A549 (cell line): ENCODE data around the gene LMF2. TPM values are rescaled to one million over a fixed set of nuclear protein-coding genes. Genes with fewer than 3 reads are reported as not detected.
A peak's percentile ranks its signal among the peaks of the same experiment; 100 is the strongest.

Experiments
- ATAC-seq, 2 experiments: fragments of 200-7000 bp in 1 of 2; fragments of >200 bp in 1 of 2; cut with Nextera tagmentation in 1 of 2; cut with Tn5 transposase in 1 of 2; 3 replicates each; pipeline versions ENCODE4 v1.8.0 to v1.9.1; 2018 to 2020; ENCODE audit warnings: mild to moderate bottlenecking in 1 of 2, moderate library complexity in 1 of 2
- CTCF ChIA-PET: fragments of 300-600 bp; sonication (Branson Sonifier 250); formaldehyde crosslinking; extraction: SDS; loops from one replicate; lab custom pipeline; 2021; ENCODE audit warnings: antibody characterized with exemption, inconsistent platforms; lab: Yijun Ruan, JAX
- POLR2A ChIA-PET: fragments of 350-600 bp; formaldehyde crosslinking; extraction: SDS; loops from one replicate; lab custom pipeline; 2021; ENCODE audit warnings: antibody characterized with exemption, inconsistent platforms; lab: Yijun Ruan, JAX
- DNase-seq, 2 experiments: peaks; one replicate each; pipeline versions ENCODE4 v3.0.0 to v3.0.0-alpha.2; 2011 to 2016; ENCODE audit warnings: low read depth in 1 of 2, low spot score in 1 of 2
- FAIRE-seq: peaks from 2 replicates; lab custom pipeline; 2011; peaks lifted over from hg19 to GRCh38; lab: Jason Lieb, UNC
- H3K27ac ChIP-seq, 2 experiments: fragments of >200 bp; sonication (Bioruptor Twin); formaldehyde crosslinking; 3 replicates each; pipeline ENCODE4 v1.5.1; 2016 to 2017
- H3K4me1 ChIP-seq: fragments of >200 bp; sonication (Bioruptor Twin); formaldehyde crosslinking; 3 replicates; pipeline ENCODE4 v1.6.1; 2016
- H3K4me2 ChIP-seq: fragments of >200 bp; sonication (Bioruptor Twin); formaldehyde crosslinking; 3 replicates; pipeline ENCODE4 v1.6.1; 2016
- H3K4me3 ChIP-seq: fragments of >200 bp; sonication (Bioruptor Twin); formaldehyde crosslinking; 3 replicates; pipeline ENCODE4 v1.5.1; 2016
- H3K9me3 ChIP-seq: fragments of >200 bp; sonication (Bioruptor Twin); formaldehyde crosslinking; 3 replicates; pipeline ENCODE4 v1.6.1; 2016
- CBX2 ChIP-seq: fragments of 200-600 bp; sonication (generic); IDR thresholded peaks from 2 replicates; pipeline ENCODE4 v1.6.1; 2016; ENCODE audit warnings: low read depth, mild to moderate bottlenecking, borderline replicate concordance
- CHD2 ChIP-seq: fragments of 150-350 bp; IDR thresholded peaks from 2 replicates; pipeline ENCODE4 v1.6.1; 2014; ENCODE audit warnings: low read length; ENCODE audit not compliant: partially characterized antibody
- EHMT2 ChIP-seq: fragments of 200-600 bp; sonication (generic); IDR thresholded peaks from 2 replicates; pipeline ENCODE4 v1.6.1; 2016; ENCODE audit warnings: antibody characterized with exemption, low read depth, mild to moderate bottlenecking, moderate library complexity
- EP300 ChIP-seq, 2 experiments: fragments of >200 bp; sonication (Bioruptor Twin); formaldehyde crosslinking; IDR thresholded peaks; 2 replicates in 1 of 2; 3 replicates in 1 of 2; pipeline ENCODE4 v1.6.1; 2016 to 2017
- GATA3 ChIP-seq: IDR thresholded peaks from 2 replicates; pipeline ENCODE4 v1.6.1; 2012; ENCODE audit warnings: borderline replicate concordance
- HOXB13 ChIP-seq: fragments of 250-450 bp; sonication (Bioruptor Pico); IDR thresholded peaks from 2 replicates; pipeline ENCODE4 v1.5.0; 2020; ENCODE audit warnings: low read depth, mild to moderate bottlenecking, moderate library complexity
- HOXB5 ChIP-seq: fragments of 250-450 bp; sonication (Bioruptor Pico); IDR thresholded peaks from 2 replicates; pipeline ENCODE4 v1.5.0; 2020; ENCODE audit warnings: mild to moderate bottlenecking, moderate library complexity
- JUN ChIP-seq, 2 experiments: fragments of >200 bp; sonication (Bioruptor Twin); formaldehyde crosslinking; IDR thresholded peaks; 2 replicates in 1 of 2; 3 replicates in 1 of 2; pipeline ENCODE4 v1.6.1; 2016 to 2017
- MYC ChIP-seq: IDR thresholded peaks from 2 replicates; pipeline ENCODE4 v1.6.1; 2012; ENCODE audit warnings: mild to moderate bottlenecking, inconsistent platforms, low read length, improper control_type of control experiment, borderline replicate concordance
- NR3C1 ChIP-seq: fragments of >200 bp; sonication (Bioruptor Twin); formaldehyde crosslinking; IDR thresholded peaks from 3 replicates; pipeline ENCODE4 v1.6.1; 2017
- PHF8 ChIP-seq: fragments of 200-600 bp; sonication (generic); IDR thresholded peaks from 2 replicates; pipeline ENCODE4 v1.6.1; 2016; ENCODE audit warnings: low read depth, mild to moderate bottlenecking, antibody characterized with exemption, moderate library complexity, borderline replicate concordance
- POLR2A ChIP-seq: IDR thresholded peaks from 2 replicates; pipeline ENCODE4 v1.6.1; 2012; ENCODE audit warnings: mild to moderate bottlenecking, low read length
- RARB ChIP-seq: fragments of 250-450 bp; sonication (Bioruptor Pico); IDR thresholded peaks from 2 replicates; pipeline ENCODE4 v1.8.0; 2021; ENCODE audit warnings: mild to moderate bottlenecking, moderate library complexity
- RNF2 ChIP-seq: fragments of 200-600 bp; sonication (generic); IDR thresholded peaks from 2 replicates; pipeline ENCODE4 v1.6.1; 2016; ENCODE audit warnings: low read depth, mild to moderate bottlenecking, antibody characterized with exemption, moderate library complexity, borderline replicate concordance
- SMC3 ChIP-seq: fragments of >200 bp; sonication (Bioruptor Twin); formaldehyde crosslinking; IDR thresholded peaks from 3 replicates; pipeline ENCODE4 v1.6.1; 2018; ENCODE audit warnings: inconsistent platforms
- TFCP2L1 ChIP-seq: fragments of 250-450 bp; sonication (Bioruptor Pico); IDR thresholded peaks from 2 replicates; pipeline ENCODE4 v1.5.0; 2021; ENCODE audit warnings: mild to moderate bottlenecking
- ZNF302 ChIP-seq: fragments of 250-450 bp; sonication (Bioruptor Pico); IDR thresholded peaks from 2 replicates; pipeline ENCODE4 v1.9.0; 2021; ENCODE audit warnings: inconsistent platforms, mild to moderate bottlenecking, moderate library complexity
- WGBS: methylation state at CpG from one replicate; pipeline ENCODE4 v1.1.6; 2017; ENCODE audit errors: missing lambda C conversion rate; 5-methylcytosine and 5-hydroxymethylcytosine counted together
- polyA plus RNA-seq, 4 experiments: library from polyadenylated mRNA; depleted of rRNA in 3 of 4; stranded (reverse); fragments of >200 nt; fragmentation: RNase III in 1 of 4; extraction: RNeasy Plus Mini Kit Qiagen cat#74134 plus additional on column Dnase treatment in 1 of 4; gene quantifications; 2 replicates in 3 of 4; 3 replicates in 1 of 4; pipeline ENCODE4 v1.2.3, GENCODE V29; 2011 to 2017
- TF ChIP-seq, protein P1 (sequence below): IDR thresholded peaks from 2 replicates; pipeline ENCODE4 v1.6.1; 2012
- TF ChIP-seq, protein P2 (sequence below): fragments of >200 bp; sonication (Bioruptor Twin); formaldehyde crosslinking; IDR thresholded peaks from 3 replicates; pipeline ENCODE4 v1.6.1; 2016
- TF ChIP-seq, protein P3 (sequence below): fragments of 150-350 bp; IDR thresholded peaks from 2 replicates; pipeline ENCODE4 v1.6.1; 2014; ENCODE audit warnings: low read depth, mild to moderate bottlenecking, low read length
- TF ChIP-seq, protein P4 (sequence below): fragments of >200 bp; sonication (Bioruptor Twin); formaldehyde crosslinking; IDR thresholded peaks from 2 replicates; pipeline ENCODE4 v1.6.1; 2016
- TF ChIP-seq, protein P5 (sequence below): fragments of 250-450 bp; sonication (Bioruptor Pico); IDR thresholded peaks from 2 replicates; pipeline ENCODE4 v1.5.0; 2020; ENCODE audit warnings: low read depth, mild to moderate bottlenecking, moderate library complexity
- TF ChIP-seq, protein P6 (sequence below): fragments of 450-650 bp; IDR thresholded peaks from 2 replicates; pipeline ENCODE4 v1.6.1; 2014; ENCODE audit warnings: antibody characterized with exemption
- TF ChIP-seq, protein P7 (sequence below): IDR thresholded peaks from 2 replicates; pipeline ENCODE4 v1.6.1; 2012; ENCODE audit warnings: low read depth, borderline replicate concordance
- TF ChIP-seq, protein P8 (sequence below): fragments of 250-450 bp; sonication (Bioruptor Pico); IDR thresholded peaks from 2 replicates; pipeline ENCODE4 v1.5.0; 2021; ENCODE audit warnings: mild to moderate bottlenecking, moderate library complexity, borderline replicate concordance

LMF2 gene
- polyA plus RNA-seq, 2 of the 4 experiments (the other 2 are of a cell fraction) = 13.0 to 32.5 TPM

DNA sequence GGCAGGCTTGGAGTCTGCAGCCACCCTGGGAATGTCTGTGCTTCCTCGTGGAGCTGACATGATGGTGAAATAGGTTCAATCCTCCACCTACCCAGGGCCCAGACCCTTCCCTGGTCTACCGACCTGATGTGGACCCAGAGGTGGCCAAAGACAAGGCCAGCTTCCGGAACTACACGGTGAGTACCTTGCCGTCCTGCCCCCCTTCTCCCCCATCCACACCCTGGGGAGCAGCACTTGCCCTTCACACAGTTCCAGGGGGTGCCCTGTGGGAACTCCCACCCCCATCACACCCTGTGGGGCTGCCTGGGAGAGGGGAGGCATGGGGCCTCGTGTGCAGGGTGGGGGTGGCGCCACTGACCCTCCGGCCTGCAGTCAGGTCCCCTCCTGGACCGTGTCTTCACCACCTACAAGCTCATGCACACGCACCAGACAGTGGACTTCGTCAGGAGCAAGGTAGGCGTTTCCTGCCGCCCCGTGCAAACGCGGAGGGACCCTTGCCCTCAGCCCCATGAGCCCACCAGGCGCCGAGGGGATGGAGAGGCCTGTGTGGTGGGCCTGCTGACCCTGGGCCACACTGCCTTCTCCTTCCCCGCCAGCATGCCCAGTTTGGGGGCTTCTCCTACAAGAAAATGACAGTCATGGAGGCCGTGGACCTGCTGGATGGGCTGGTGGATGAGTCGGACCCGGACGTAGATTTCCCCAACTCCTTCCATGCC is 20.1 kb downstream of the LMF2 start:
- H3K9me3 ChIP-seq = no peaks in the 10 kb centered on the region
- no peak overlapping the region for H3K4me2 ChIP-seq
- DNase-seq (no peak), FAIRE-seq (no peak), ATAC-seq (no peak; a peak in 2 of 6 replicates)
- H3K4me3 ChIP-seq = no peak overlapping the region
- H3K4me1 ChIP-seq = peaks cover 24% of the 10 kb centered on the region; the same call in 2 of the 3 replicates
- POLR2A ChIA-PET = no interaction called here
- TF ChIP-seq, protein P1, sequence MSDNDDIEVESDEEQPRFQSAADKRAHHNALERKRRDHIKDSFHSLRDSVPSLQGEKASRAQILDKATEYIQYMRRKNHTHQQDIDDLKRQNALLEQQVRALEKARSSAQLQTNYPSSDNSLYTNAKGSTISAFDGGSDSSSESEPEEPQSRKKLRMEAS = no peak
- TF ChIP-seq CBX2 (no peak), SMC3 (no peak), POLR2A (no peak), TFCP2L1 (no peak)
- TF ChIP-seq, protein P2, sequence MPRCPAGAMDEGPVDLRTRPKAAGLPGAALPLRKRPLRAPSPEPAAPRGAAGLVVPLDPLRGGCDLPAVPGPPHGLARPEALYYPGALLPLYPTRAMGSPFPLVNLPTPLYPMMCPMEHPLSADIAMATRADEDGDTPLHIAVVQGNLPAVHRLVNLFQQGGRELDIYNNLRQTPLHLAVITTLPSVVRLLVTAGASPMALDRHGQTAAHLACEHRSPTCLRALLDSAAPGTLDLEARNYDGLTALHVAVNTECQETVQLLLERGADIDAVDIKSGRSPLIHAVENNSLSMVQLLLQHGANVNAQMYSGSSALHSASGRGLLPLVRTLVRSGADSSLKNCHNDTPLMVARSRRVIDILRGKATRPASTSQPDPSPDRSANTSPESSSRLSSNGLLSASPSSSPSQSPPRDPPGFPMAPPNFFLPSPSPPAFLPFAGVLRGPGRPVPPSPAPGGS = no peak
- TF ChIP-seq, protein P3, sequence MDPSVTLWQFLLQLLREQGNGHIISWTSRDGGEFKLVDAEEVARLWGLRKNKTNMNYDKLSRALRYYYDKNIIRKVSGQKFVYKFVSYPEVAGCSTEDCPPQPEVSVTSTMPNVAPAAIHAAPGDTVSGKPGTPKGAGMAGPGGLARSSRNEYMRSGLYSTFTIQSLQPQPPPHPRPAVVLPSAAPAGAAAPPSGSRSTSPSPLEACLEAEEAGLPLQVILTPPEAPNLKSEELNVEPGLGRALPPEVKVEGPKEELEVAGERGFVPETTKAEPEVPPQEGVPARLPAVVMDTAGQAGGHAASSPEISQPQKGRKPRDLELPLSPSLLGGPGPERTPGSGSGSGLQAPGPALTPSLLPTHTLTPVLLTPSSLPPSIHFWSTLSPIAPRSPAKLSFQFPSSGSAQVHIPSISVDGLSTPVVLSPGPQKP = no peak
- 88% methylated on average over 5 of the region's 23 CpGs for WGBS
- CTCF ChIA-PET = interaction anchor here (1.5 to 1.9 kb wide), 2 partner anchors 11 to 133 kb away, joined by 4 to 9 read pairs; no protein-coding TSS in a partner anchor
- no peak overlapping the region for H3K27ac ChIP-seq

DNA sequence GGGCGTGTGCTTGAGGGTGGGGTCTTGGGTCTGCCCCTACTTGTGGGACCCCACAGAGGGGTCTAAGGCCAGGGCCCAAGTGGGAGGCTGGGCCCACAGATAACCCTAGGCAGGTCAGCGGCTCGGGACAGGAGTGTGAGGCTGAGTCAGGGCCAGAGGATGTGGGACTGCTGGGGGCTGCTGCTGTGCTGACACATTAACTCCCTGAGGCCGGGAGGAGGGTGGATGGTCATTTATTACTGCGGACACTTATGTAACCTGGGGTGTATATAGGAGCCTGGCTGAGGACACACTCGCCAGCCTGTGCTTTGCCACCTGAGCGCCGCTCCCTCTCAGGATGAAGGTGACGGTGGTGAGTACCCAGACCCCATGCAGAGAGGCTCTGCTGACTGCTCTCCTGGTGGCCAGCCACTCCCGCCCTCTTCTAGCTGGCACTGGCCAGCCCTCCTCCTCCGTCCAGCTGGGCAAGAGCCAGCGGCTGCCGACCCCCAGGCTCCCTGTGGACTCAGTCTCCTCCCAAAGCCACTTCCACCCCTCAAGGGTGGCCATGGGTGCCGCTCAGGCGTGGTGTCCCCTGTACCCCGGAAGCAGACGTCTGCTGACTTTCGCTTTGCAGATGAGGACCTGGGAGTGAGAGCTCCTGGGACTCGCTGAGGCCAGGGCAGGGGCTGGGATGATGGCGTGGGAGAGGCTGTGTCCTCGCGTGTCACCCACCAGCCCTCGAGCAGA is 20.8 kb downstream of the LMF2 start, which contains the start of gene MIOX:
Gene MIOX (plus strand): TSS at position 299 of the 729 bp plus-strand sequence. CDS start 39 bp downstream, at position 338.
- H3K4me1 ChIP-seq = peaks cover 24% of the 10 kb centered on the region; the same call in 2 of the 3 replicates
- H3K27ac ChIP-seq = 0 out of 6 replicates have a peak within 1 kb of the TSS, but pooled peaks of 1 of the 2 experiments have one; percentile 45
- H3K4me3 ChIP-seq = no peak within 1 kb of the TSS
- WGBS = 62% methylated on average over 13 of the region's 23 CpGs
- ATAC-seq (peak; percentile 28 to 60; a peak in 4 of 6 replicates), DNase-seq (no peak), FAIRE-seq (no peak)
- no peaks in the 10 kb centered on the region for H3K9me3 ChIP-seq
- no peak within 1 kb of the TSS for H3K4me2 ChIP-seq
- POLR2A ChIA-PET = no interaction called here
- TF ChIP-seq HOXB5 (CRISPR knock-in tag) (no peak), EHMT2 (no peak), POLR2A (no peak), HOXB13 (no peak), GATA3 (no peak), EP300 (IDR thresholded peaks at IDR 0.05) (no peak), PHF8 (no peak), CHD2 (no peak), ZNF302 (CRISPR knock-in tag) (no peak), RARB (CRISPR knock-in tag) (no peak), NR3C1 (no peak), MYC (no peak), RNF2 (no peak), JUN (IDR thresholded peaks at IDR 0.05) (no peak)
- TF ChIP-seq, protein P4, sequence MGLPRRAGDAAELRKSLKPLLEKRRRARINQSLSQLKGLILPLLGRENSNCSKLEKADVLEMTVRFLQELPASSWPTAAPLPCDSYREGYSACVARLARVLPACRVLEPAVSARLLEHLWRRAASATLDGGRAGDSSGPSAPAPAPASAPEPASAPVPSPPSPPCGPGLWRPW = no peak
- TF ChIP-seq, protein P5, sequence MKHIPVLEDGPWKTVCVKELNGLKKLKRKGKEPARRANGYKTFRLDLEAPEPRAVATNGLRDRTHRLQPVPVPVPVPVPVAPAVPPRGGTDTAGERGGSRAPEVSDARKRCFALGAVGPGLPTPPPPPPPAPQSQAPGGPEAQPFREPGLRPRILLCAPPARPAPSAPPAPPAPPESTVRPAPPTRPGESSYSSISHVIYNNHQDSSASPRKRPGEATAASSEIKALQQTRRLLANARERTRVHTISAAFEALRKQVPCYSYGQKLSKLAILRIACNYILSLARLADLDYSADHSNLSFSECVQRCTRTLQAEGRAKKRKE (CRISPR knock-in tag) = no peak
- TF ChIP-seq, protein P3 = no peak
- TF ChIP-seq, protein P6, sequence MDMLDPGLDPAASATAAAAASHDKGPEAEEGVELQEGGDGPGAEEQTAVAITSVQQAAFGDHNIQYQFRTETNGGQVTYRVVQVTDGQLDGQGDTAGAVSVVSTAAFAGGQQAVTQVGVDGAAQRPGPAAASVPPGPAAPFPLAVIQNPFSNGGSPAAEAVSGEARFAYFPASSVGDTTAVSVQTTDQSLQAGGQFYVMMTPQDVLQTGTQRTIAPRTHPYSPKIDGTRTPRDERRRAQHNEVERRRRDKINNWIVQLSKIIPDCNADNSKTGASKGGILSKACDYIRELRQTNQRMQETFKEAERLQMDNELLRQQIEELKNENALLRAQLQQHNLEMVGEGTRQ = no peak
- TF ChIP-seq, protein P7, sequence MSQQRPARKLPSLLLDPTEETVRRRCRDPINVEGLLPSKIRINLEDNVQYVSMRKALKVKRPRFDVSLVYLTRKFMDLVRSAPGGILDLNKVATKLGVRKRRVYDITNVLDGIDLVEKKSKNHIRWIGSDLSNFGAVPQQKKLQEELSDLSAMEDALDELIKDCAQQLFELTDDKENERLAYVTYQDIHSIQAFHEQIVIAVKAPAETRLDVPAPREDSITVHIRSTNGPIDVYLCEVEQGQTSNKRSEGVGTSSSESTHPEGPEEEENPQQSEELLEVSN = no peak
- TF ChIP-seq, protein P8, sequence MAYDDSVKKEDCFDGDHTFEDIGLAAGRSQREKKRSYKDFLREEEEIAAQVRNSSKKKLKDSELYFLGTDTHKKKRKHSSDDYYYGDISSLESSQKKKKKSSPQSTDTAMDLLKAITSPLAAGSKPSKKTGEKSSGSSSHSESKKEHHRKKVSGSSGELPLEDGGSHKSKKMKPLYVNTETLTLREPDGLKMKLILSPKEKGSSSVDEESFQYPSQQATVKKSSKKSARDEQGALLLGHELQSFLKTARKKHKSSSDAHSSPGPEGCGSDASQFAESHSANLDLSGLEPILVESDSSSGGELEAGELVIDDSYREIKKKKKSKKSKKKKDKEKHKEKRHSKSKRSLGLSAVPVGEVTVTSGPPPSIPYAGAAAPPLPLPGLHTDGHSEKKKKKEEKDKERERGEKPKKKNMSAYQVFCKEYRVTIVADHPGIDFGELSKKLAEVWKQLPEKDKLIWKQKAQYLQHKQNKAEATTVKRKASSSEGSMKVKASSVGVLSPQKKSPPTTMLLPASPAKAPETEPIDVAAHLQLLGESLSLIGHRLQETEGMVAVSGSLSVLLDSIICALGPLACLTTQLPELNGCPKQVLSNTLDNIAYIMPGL (CRISPR knock-in tag) = no peak
- TF ChIP-seq, all 56 proteins: peak for 0
- CTCF ChIA-PET = interaction anchor here (1.5 to 1.9 kb wide), 2 partner anchors 11 to 134 kb away, joined by 4 to 9 read pairs; no protein-coding TSS in a partner anchor
